Measurements from ENCODE around the gene TMEM184B. TPM values are rescaled to one million over a fixed set of nuclear protein-coding genes. Genes with fewer than 3 reads are reported as not detected.
A peak's percentile ranks its signal among the peaks of the same experiment; 100 is the strongest.

The TMEM184B gene
- total RNA-seq, 4 donors from 2014 or later: 42.9 to 92.2 (median 74.5) TPM

DNA sequence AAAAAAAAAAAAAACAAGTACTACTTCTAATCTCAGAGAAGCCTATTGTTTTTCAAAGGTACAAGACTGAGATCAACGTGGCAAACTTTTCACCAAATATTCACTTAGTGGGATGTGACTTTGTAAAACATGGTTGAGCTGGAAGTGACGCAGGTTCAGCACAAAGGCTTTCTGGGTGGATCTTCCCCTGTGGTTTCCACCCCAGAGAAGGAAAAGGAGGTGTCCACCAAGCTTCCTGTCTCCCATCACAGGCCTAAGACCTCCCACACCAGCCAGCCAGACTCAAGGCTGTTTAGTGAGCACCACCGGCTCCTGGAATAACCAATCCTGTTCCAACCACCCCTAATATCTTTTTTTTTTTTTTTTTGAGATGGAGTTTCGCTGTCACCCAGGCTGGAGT, 5.7 kb downstream of the TMEM184B start:
- H3K27ac ChIP-seq: peak overlapping the region; percentile 73 to 83 (median 76)
- no peak overlapping the region for H3K4me3 ChIP-seq (replicated peaks in 1 of 3)
- WGBS, 2 donors: 59 to 64% methylated on average over 4 of the region's 4 CpGs
- TF ChIP-seq CTCF (IDR thresholded peaks at IDR 0.05) (no peak), POLR2A (IDR thresholded peaks at IDR 0.05) (no peak)
- intact Hi-C loops (cut with DNase I): loop anchor here (10.0 kb wide), 1 partner anchor 82 kb away; the partner anchor contains the start of gene PLA2G6
- peaks cover 68 to 90% of the 10 kb centered on the region in 2 donors for H3K4me1 ChIP-seq
- H3K36me3 ChIP-seq: no peaks in the 10 kb centered on the region
- H3K9me3 ChIP-seq: no peaks in the 10 kb centered on the region
- no peaks in the 10 kb centered on the region for H3K27me3 ChIP-seq
- DNase-seq: peak in 1 of 2 donors; percentile 22

GRCh38 chr22:38266120-38266519, 6.7 kb downstream of the TMEM184B start:
- 68 to 69% methylated on average over 8 of the region's 8 CpGs for WGBS, 2 donors
- H3K4me3 ChIP-seq (replicated peaks in 1 of 3): no peak overlapping the region
- intact Hi-C loops (cut with DNase I): loop anchor here (10.0 kb wide), 1 partner anchor 81 kb away; the partner anchor contains the start of gene PLA2G6
- H3K9me3 ChIP-seq: no peaks in the 10 kb centered on the region
- H3K27ac ChIP-seq: peak overlapping the region; percentile 73 to 83 (median 76)
- H3K4me1 ChIP-seq: peaks cover 67 to 92% of the 10 kb centered on the region in 2 donors
- DNase-seq: no peak
- TF ChIP-seq POLR2A (IDR thresholded peaks at IDR 0.05): no peak
- no peak for TF ChIP-seq CTCF (IDR thresholded peaks at IDR 0.05)
- H3K27me3 ChIP-seq: no peaks in the 10 kb centered on the region
- H3K36me3 ChIP-seq: no peaks in the 10 kb centered on the region

- H3K4me1 ChIP-seq: peaks cover 59 to 89% of the 10 kb centered on the region in 2 donors
- DNase-seq: no peak
- no peak overlapping the region for H3K4me3 ChIP-seq (replicated peaks in 1 of 3)
- no peaks in the 10 kb centered on the region for H3K9me3 ChIP-seq
- WGBS, 2 donors: 67 to 82% methylated on average over 5 to 6 of the region's 6 CpGs
- peak overlapping the region in 1 of 3 donors; percentile 73 for H3K27ac ChIP-seq
- TF ChIP-seq POLR2A (IDR thresholded peaks at IDR 0.05) (no peak), CTCF (IDR thresholded peaks at IDR 0.05) (no peak)
- no peaks in the 10 kb centered on the region for H3K27me3 ChIP-seq
- intact Hi-C loops (cut with DNase I): loop anchor here (10.0 kb wide), 1 partner anchor 80 kb away; the partner anchor contains the start of gene PLA2G6
- H3K36me3 ChIP-seq: no peaks in the 10 kb centered on the region
Observed at GRCh38 chr22:38264322-38264843, 8.4 kb downstream of the TMEM184B start.

- intact Hi-C loops (cut with DNase I): loop anchor here (10.0 kb wide), 1 partner anchor 77 kb away; the partner anchor contains the start of gene PLA2G6
- Histone ChIP-seq H3K36me3 (no peaks in the 10 kb centered on the region), H3K4me3 (replicated peaks in 1 of 3) (no peak overlapping the region), H3K4me1 (peaks cover 47 to 83% of the 10 kb centered on the region in 2 donors), H3K9me3 (no peaks in the 10 kb centered on the region), H3K27ac (peak overlapping the region; percentile 53 to 73 (median 63)), H3K27me3 (no peaks in the 10 kb centered on the region)
- peak; percentile 80 to 86 for DNase-seq
- 43 to 49% methylated on average over 20 of the region's 20 CpGs for WGBS, 2 donors
- TF ChIP-seq POLR2A (IDR thresholded peaks at IDR 0.05): no peak
- peak in 5 of 6 experiments; percentile 26 to 76 (median 71) for TF ChIP-seq CTCF (IDR thresholded peaks at IDR 0.05)
Observed at GRCh38 chr22:38262051-38262795, 10.6 kb downstream of the TMEM184B start.
